ENCODE results near the gene SSPN. TPM values are rescaled to one million over a fixed set of nuclear protein-coding genes. Genes with fewer than 3 reads are reported as not detected.
A peak's percentile ranks its signal among the peaks of the same experiment; 100 is the strongest.

SSPN gene
- total and polyA plus RNA-seq, 2 experiments from 2014 or later: 1.1 to 2.3 TPM

- H3K79me2 ChIP-seq (replicated peaks; ENCODE audit: insufficient read depth): no peaks in the 10 kb centered on the region
- Mint-ChIP-seq H3K27me3 (ENCODE audit: insufficient read depth, low read depth, poor library complexity) (no peaks in the 10 kb centered on the region), H3K36me3 (ENCODE audit: low read depth) (no peaks in the 10 kb centered on the region), H3K4me3 (no peak overlapping the region), H3K9me3 (no peaks in the 10 kb centered on the region), H3K4me1 (peaks cover 4% of the 10 kb centered on the region; the same call in 1 of the 3 replicates), H3K27ac (no peak overlapping the region)
- H3K4me1 ChIP-seq (ENCODE audit: insufficient read depth): no peaks in the 10 kb centered on the region
- H3K27me3 ChIP-seq (ENCODE audit: insufficient read depth): no peaks in the 10 kb centered on the region; the same call in 1 of the 2 replicates
- no peak for TF ChIP-seq EZH2 (IDR thresholded peaks at IDR 0.05; ENCODE audit: low read depth, unreplicated experiment)
- no peak for TF ChIP-seq STAT1 (IDR thresholded peaks at IDR 0.05; ENCODE audit: unreplicated experiment)
- no peak for TF ChIP-seq ZNF114 (CRISPR knock-in tag; IDR thresholded peaks at IDR 0.05)
- TF ChIP-seq ZNF331 (CRISPR knock-in tag; IDR thresholded peaks at IDR 0.05; ENCODE audit: low read depth): no peak
- TF ChIP-seq ETS1 (IDR thresholded peaks at IDR 0.05): no peak
- no peak for TF ChIP-seq EZH2phosphoT487 (IDR thresholded peaks at IDR 0.05; ENCODE audit: unreplicated experiment)
- no peak for TF ChIP-seq JUNB (IDR thresholded peaks at IDR 0.05; ENCODE audit: unreplicated experiment)
- no peak for TF ChIP-seq REST (IDR thresholded peaks at IDR 0.05; ENCODE audit: unreplicated experiment)
- no peak for TF ChIP-seq ZNF462 (CRISPR knock-in tag; IDR thresholded peaks at IDR 0.05)
- TF ChIP-seq NANOG (IDR thresholded peaks at IDR 0.05; ENCODE audit: borderline replicate concordance): no peak
- no peak for TF ChIP-seq CREB1 (CRISPR knock-in tag; IDR thresholded peaks at IDR 0.05; ENCODE audit: low read depth)
- TF ChIP-seq POLR2AphosphoS5 (IDR thresholded peaks at IDR 0.05; ENCODE audit: low read depth): no peak
- no peak for TF ChIP-seq CTCF (conservative IDR thresholded peaks at IDR 0.05; ENCODE audit: low read depth in 2 of 2)
- H3K4me2 ChIP-seq: no peak overlapping the region
- no peak overlapping the region for H3K4me3 ChIP-seq
- ATAC-seq (no peak), DNase-seq (ENCODE audit: low spot score) (no peak)
- H3K27ac ChIP-seq (ENCODE audit: low read depth): no peak overlapping the region
- H3F3A ChIP-seq (replicated peaks; ENCODE audit: low read depth): no peaks in the 10 kb centered on the region
- 0 out of 2 replicates have a peak, but pooled peaks cover 5% of the 10 kb centered on the region for H3K9me2 ChIP-seq (ENCODE audit: insufficient read depth)
- no peaks in the 10 kb centered on the region for H4K20me1 ChIP-seq (replicated peaks; ENCODE audit: insufficient read depth)
- no peaks in the 10 kb centered on the region for H3K36me3 ChIP-seq (ENCODE audit: insufficient read depth)
- H2AFZ ChIP-seq: peak overlapping the region; percentile 23; the same call in 1 of the 2 replicates
These were observed 43.2 kb downstream of the SSPN start for GRCh38 chr12:26238341-26239121.
